ENCODE data around the gene MAML1. TPM values are rescaled to one million over a fixed set of nuclear protein-coding genes. Genes with fewer than 3 reads are reported as not detected.

Gene MAML1
- total and polyA plus RNA-seq, 10 of the 15 experiments (the other 5 are each of a cell fraction or from before 2014, with no cell fraction given): 0.42 to 23.9 (median 7.3) TPM

DNA sequence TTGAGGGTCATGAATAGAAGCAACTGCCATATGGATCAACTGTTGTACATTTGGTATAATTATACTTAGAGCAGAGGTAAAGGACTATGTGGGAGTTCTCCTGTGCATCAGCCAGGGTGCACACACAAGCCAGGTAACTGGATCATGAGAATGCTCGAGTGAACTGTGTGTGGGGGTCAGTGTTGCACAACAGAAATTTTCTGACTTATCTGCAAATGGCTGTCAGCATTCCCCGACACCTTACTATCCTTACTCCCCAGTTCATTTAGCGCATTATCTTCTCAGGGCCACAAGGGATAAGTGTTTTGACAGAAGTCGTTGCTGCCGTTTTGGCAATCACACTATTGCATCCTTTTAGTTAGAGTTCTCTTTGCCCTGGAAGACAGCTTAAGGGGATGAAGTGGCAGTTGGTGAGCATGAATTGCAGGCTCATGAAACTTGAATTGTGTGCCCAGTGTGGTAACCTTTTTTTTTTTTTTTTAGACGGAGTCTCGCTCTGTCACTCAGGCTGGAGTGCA is 32.2 kb upstream of the MAML1 start:
- H3K4me2 ChIP-seq (ENCODE audit: control insufficient read depth, insufficient read depth): peak overlapping the region; percentile 75
- 85% methylated on average over 7 of the region's 7 CpGs for WGBS (ENCODE audit: insufficient coverage, insufficient replicate concordance, low lambda C conversion rate, missing lambda C conversion rate)
- TF ChIP-seq JUNB (IDR thresholded peaks at IDR 0.05) (no peak), GATAD2B (conservative IDR thresholded peaks at IDR 0.05; ENCODE audit: low read depth) (no peak), TCF7 (IDR thresholded peaks at IDR 0.05; ENCODE audit: borderline replicate concordance) (no peak), NR2F1 (conservative IDR thresholded peaks at IDR 0.05) (no peak), YY1 (IDR thresholded peaks at IDR 0.05; ENCODE audit: low read depth, low read length) (0 out of 2 replicates have a peak, but pooled peaks have one; percentile 40), KLF5 (IDR thresholded peaks at IDR 0.05; ENCODE audit: partially characterized antibody) (no peak), POLR2AphosphoS5 (IDR thresholded peaks at IDR 0.05; ENCODE audit: low read length) (0 out of 2 replicates have a peak, but pooled peaks have one; percentile 25)
- TF ChIP-seq, protein P1, sequence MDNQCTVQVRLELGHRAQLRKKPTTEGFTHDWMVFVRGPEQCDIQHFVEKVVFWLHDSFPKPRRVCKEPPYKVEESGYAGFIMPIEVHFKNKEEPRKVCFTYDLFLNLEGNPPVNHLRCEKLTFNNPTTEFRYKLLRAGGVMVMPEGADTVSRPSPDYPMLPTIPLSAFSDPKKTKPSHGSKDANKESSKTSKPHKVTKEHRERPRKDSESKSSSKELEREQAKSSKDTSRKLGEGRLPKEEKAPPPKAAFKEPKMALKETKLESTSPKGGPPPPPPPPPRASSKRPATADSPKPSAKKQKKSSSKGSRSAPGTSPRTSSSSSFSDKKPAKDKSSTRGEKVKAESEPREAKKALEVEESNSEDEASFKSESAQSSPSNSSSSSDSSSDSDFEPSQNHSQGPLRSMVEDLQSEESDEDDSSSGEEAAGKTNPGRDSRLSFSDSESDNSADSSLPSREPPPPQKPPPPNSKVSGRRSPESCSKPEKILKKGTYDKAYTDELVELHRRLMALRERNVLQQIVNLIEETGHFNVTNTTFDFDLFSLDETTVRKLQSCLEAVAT (IDR thresholded peaks at IDR 0.05): 0 out of 2 replicates have a peak, but pooled peaks have one; percentile 23
- H3K9ac ChIP-seq (ENCODE audit: control insufficient read depth, insufficient read depth, low read length): peak overlapping the region; percentile 100
- ATAC-seq (no peak), DNase-seq (ENCODE audit: low read depth, low spot score) (no peak), FAIRE-seq (no peak)
- peaks cover 0 to 14% of the 10 kb centered on the region in 2 experiments; a peak in 2 of 4 replicates for H3K36me3 ChIP-seq (ENCODE audit: control insufficient read depth in 2 of 2, insufficient read depth in 2 of 2, low read length in 1 of 2)
- peaks cover 70% of the 10 kb centered on the region for H3K79me2 ChIP-seq (ENCODE audit: control insufficient read depth, insufficient read depth, low read length)
- POLR2A ChIA-PET: interaction anchor here (0.7 to 1.9 kb wide), 6 partner anchors 20 to 1463 kb away, joined by 3 to 9 read pairs (median 6); partner anchors contain the start of genes CBY3, HNRNPH1 and MAML1
- no peaks in the 10 kb centered on the region for H3K9me3 ChIP-seq (replicated peaks; ENCODE audit: control insufficient read depth, insufficient read depth, low read length)
- SMC1A ChIA-PET (ENCODE audit: uncharacterized antibody, unreplicated experiment): interaction anchor here (1.9 kb wide), 1 partner anchor 32 kb away, joined by 6 read pairs; the partner anchor contains the start of gene MAML1
- H3K4me1 ChIP-seq (ENCODE audit: control insufficient read depth, insufficient read depth, low read length): peaks cover 14% of the 10 kb centered on the region
- intact Hi-C loops (cut with micrococcal nuclease; ENCODE audit: unreplicated experiment): no loop called here
- no peaks in the 10 kb centered on the region; the same call in 1 of the 2 replicates for H4K20me1 ChIP-seq (ENCODE audit: control insufficient read depth, insufficient read depth)
- CTCF ChIA-PET: interaction anchor here (2.2 kb wide), 1 partner anchor 21 kb away, joined by 6 read pairs; the partner anchor contains the start of gene CBY3
- peak overlapping the region; percentile 89 for H3K4me3 ChIP-seq
- BruUV-seq (replicated peaks): no TSS peak
- no peak overlapping the region for H2AFZ ChIP-seq (ENCODE audit: control insufficient read depth, low read depth, low read length)
- in situ Hi-C loops (cut with MboI): no loop called here
- RAD21 ChIA-PET (ENCODE audit: unreplicated experiment): interaction anchor here (1.5 kb wide), 1 partner anchor 23 kb away, joined by 7 read pairs; no protein-coding TSS in a partner anchor
- peak overlapping the region; percentile 98 for H3K27ac ChIP-seq (ENCODE audit: control insufficient read depth, insufficient read depth)
- no peaks in the 10 kb centered on the region for H3K27me3 ChIP-seq (replicated peaks in 1 of 2; ENCODE audit: control insufficient read depth in 2 of 2, insufficient read depth in 2 of 2, low read length in 1 of 2)
